ENCODE results near the gene NUDT6. TPM values are rescaled to one million over a fixed set of nuclear protein-coding genes. Genes with fewer than 3 reads are reported as not detected.
A peak's percentile ranks its signal among the peaks of the same experiment; 100 is the strongest.

Gene NUDT6
- total RNA-seq, 3 donors from 2014 or later (not counting 1 experiment from before 2014, with no cell fraction given) = 3.0 to 4.1 (median 3.0) TPM

DNA sequence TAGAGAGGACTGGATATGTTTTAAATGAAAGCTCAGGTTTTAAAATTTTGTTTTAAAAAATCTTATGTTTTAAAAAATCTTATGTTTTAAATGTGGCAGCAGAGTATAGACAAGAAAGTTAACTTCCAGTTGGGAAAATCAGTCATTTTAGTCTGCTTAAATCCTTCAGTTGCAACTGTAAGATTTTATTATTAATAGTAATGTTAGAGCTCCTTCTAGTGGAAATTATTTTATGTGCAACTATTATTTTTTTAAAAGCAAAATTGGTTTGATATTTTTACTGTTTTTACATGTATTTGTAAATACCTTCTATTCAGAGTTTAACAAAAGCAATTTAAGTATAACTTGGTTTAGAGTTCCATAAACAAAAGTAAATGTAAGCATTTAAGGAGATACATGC lies 8.5 kb upstream of the NUDT6 start:
- peak in 1 of 2 donors; percentile 34 for DNase-seq
- Histone ChIP-seq H3K4me1 (ENCODE audit: control insufficient read depth, insufficient read depth, low read length) (no peaks in the 10 kb centered on the region), H3K27me3 (ENCODE audit: control insufficient read depth, insufficient read depth, low read length) (no peaks in the 10 kb centered on the region), H3K4me3 (ENCODE audit: low read length) (no peak overlapping the region), H3K27ac (ENCODE audit: low read length) (no peak overlapping the region), H3K9me3 (ENCODE audit: control insufficient read depth, insufficient read depth, low read length) (no peaks in the 10 kb centered on the region), H3K36me3 (ENCODE audit: control insufficient read depth, insufficient read depth, low read length) (peaks cover 37% of the 10 kb centered on the region)
- H3K4me1 Mint-ChIP-seq = peaks cover 0 to 5% of the 10 kb centered on the region in 2 donors
- no peaks in the 10 kb centered on the region for H3K27me3 Mint-ChIP-seq (ENCODE audit: low read depth in 2 of 2)
- intact Hi-C loops (cut with micrococcal nuclease) = loop anchor here (1.0 kb wide), 1 partner anchor 173 kb away; no protein-coding TSS in a partner anchor
- no peak overlapping the region for H3K27ac Mint-ChIP-seq
- TF ChIP-seq, protein P1, sequence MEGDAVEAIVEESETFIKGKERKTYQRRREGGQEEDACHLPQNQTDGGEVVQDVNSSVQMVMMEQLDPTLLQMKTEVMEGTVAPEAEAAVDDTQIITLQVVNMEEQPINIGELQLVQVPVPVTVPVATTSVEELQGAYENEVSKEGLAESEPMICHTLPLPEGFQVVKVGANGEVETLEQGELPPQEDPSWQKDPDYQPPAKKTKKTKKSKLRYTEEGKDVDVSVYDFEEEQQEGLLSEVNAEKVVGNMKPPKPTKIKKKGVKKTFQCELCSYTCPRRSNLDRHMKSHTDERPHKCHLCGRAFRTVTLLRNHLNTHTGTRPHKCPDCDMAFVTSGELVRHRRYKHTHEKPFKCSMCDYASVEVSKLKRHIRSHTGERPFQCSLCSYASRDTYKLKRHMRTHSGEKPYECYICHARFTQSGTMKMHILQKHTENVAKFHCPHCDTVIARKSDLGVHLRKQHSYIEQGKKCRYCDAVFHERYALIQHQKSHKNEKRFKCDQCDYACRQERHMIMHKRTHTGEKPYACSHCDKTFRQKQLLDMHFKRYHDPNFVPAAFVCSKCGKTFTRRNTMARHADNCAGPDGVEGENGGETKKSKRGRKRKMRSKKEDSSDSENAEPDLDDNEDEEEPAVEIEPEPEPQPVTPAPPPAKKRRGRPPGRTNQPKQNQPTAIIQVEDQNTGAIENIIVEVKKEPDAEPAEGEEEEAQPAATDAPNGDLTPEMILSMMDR (IDR thresholded peaks at IDR 0.05) = peak; percentile 72
- H3K36me3 Mint-ChIP-seq = peaks cover 12% of the 10 kb centered on the region
- ATAC-seq = no peak
- no peaks in the 10 kb centered on the region for H3K9me3 Mint-ChIP-seq
- no peak overlapping the region for H3K4me3 Mint-ChIP-seq

- peaks cover under 1% of the 10 kb centered on the region for H3K36me3 Mint-ChIP-seq
- TF ChIP-seq, protein P1 (IDR thresholded peaks at IDR 0.05) = no peak
- H3K27ac ChIP-seq (ENCODE audit: low read length) = no peak overlapping the region
- ATAC-seq = no peak
- no peaks in the 10 kb centered on the region for H3K4me1 Mint-ChIP-seq
- H3K36me3 ChIP-seq (ENCODE audit: control insufficient read depth, insufficient read depth, low read length) = peaks cover 33% of the 10 kb centered on the region
- H3K4me1 ChIP-seq (ENCODE audit: control insufficient read depth, insufficient read depth, low read length) = no peaks in the 10 kb centered on the region
- H3K9me3 Mint-ChIP-seq = no peaks in the 10 kb centered on the region
- no peaks in the 10 kb centered on the region for H3K27me3 ChIP-seq (ENCODE audit: control insufficient read depth, insufficient read depth, low read length)
- H3K27me3 Mint-ChIP-seq (ENCODE audit: low read depth in 2 of 2) = no peaks in the 10 kb centered on the region
- H3K27ac Mint-ChIP-seq = no peak overlapping the region
- no peak overlapping the region for H3K4me3 ChIP-seq (ENCODE audit: low read length)
- H3K9me3 ChIP-seq (ENCODE audit: control insufficient read depth, insufficient read depth, low read length) = no peaks in the 10 kb centered on the region
- no peak overlapping the region for H3K4me3 Mint-ChIP-seq
- 68% methylated on average over 1 of the region's 1 CpG for WGBS (ENCODE audit: insufficient coverage)
- no peak for DNase-seq
- intact Hi-C loops (cut with micrococcal nuclease) = no loop called here
These were observed 6.5 kb upstream of the NUDT6 start for GRCh38 chr4:122928930-122929329.

DNA sequence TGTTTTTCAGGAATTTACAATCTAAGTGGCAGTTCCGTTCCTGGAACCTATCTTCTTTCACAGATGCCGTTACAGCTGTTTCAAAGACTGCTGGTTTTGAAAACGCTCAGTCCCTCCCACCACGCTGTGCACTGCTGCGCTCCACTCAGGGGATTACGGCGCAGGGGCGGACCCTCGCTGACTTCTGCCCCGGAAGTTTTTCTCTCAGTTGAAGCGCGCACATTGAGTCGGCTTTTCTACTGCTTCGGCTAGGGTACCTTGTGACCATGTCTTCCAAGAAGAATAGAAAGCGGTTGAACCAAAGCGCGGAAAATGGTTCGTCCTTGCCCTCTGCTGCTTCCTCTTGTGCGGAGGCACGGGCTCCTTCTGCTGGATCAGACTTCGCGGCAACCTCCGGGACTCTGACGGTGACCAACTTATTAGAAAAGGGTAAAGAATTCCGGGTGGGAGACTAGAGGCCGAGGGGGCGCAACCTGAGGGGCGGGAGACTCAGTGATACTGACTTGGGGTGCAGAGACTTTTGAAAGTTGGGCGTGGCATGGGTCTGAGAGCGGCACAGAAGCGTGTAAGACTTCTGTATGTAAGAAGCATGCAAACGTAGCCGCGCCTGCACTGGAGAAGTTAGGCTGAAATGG lies 597 bp upstream of the NUDT6 start:
- Mint-ChIP-seq H3K27ac (peak overlapping the region; percentile 89 to 92), H3K4me3 (peak overlapping the region; percentile 97), H3K9me3 (no peaks in the 10 kb centered on the region), H3K4me1 (no peaks in the 10 kb centered on the region), H3K36me3 (no peaks in the 10 kb centered on the region), H3K27me3 (ENCODE audit: low read depth in 2 of 2) (no peaks in the 10 kb centered on the region)
- Histone ChIP-seq H3K27me3 (ENCODE audit: control insufficient read depth, insufficient read depth, low read length) (no peaks in the 10 kb centered on the region), H3K27ac (ENCODE audit: low read length) (peak overlapping the region; percentile 65), H3K36me3 (ENCODE audit: control insufficient read depth, insufficient read depth, low read length) (peaks cover 3% of the 10 kb centered on the region), H3K4me3 (ENCODE audit: low read length) (peak overlapping the region; percentile 84), H3K9me3 (ENCODE audit: control insufficient read depth, insufficient read depth, low read length) (no peaks in the 10 kb centered on the region), H3K4me1 (ENCODE audit: control insufficient read depth, insufficient read depth, low read length) (peaks cover 4% of the 10 kb centered on the region)
- DNase-seq = peak; percentile 68 to 93
- peak; percentile 97 to 98 (median 97) for ATAC-seq
- TF ChIP-seq, protein P1 (IDR thresholded peaks at IDR 0.05) = no peak
- intact Hi-C loops (cut with micrococcal nuclease) = loop anchor here (1.0 kb wide), 1 partner anchor 191 kb away; the partner anchor contains the start of gene BBS12
- WGBS (ENCODE audit: insufficient coverage) = 0% methylated on average over 34 of the region's 34 CpGs

- Histone ChIP-seq H3K36me3 (ENCODE audit: control insufficient read depth, insufficient read depth, low read length) (no peaks in the 10 kb centered on the region), H3K4me3 (ENCODE audit: low read length) (no peak overlapping the region), H3K4me1 (ENCODE audit: control insufficient read depth, insufficient read depth, low read length) (peaks cover 4% of the 10 kb centered on the region), H3K27me3 (ENCODE audit: control insufficient read depth, insufficient read depth, low read length) (no peaks in the 10 kb centered on the region), H3K27ac (ENCODE audit: low read length) (no peak overlapping the region), H3K9me3 (ENCODE audit: control insufficient read depth, insufficient read depth, low read length) (no peaks in the 10 kb centered on the region)
- Mint-ChIP-seq H3K36me3 (no peaks in the 10 kb centered on the region), H3K27ac (no peak overlapping the region), H3K4me3 (peak overlapping the region; percentile 97), H3K9me3 (no peaks in the 10 kb centered on the region), H3K4me1 (no peaks in the 10 kb centered on the region), H3K27me3 (ENCODE audit: low read depth in 2 of 2) (no peaks in the 10 kb centered on the region)
- ATAC-seq = no peak
- 89% methylated on average over 5 of the region's 5 CpGs for WGBS (ENCODE audit: insufficient coverage)
- intact Hi-C loops (cut with micrococcal nuclease) = no loop called here
- no peak for DNase-seq
- TF ChIP-seq, protein P1 (IDR thresholded peaks at IDR 0.05) = no peak
These were observed 1.1 kb downstream of the NUDT6 start for GRCh38 chr4:122921300-122921699.
